Measurements from ENCODE around the gene SELENBP1.

- TF ChIP-seq CTCF (IDR thresholded peaks at IDR 0.05) = no peak
- no peak for TF ChIP-seq EP300 (IDR thresholded peaks at IDR 0.05)
Observed at GRCh38 chr1:151326619-151327222, 45.8 kb downstream of the SELENBP1 start.

Data from ovary (tissue), 3 donors.